Transverse colon (tissue), 4 donors: ENCODE measurements around the gene MUC6.

Experiments
- CTCF ChIP-seq, 5 experiments: fragments of 200-600 bp in 3 of 5; fragments of 450-650 bp in 2 of 5; sonication (generic) in 3 of 5; IDR thresholded peaks; 1 replicate in 2 of 5; 2 replicates in 3 of 5; pipeline ENCODE4 v1.5.1; 2016 to 2017; ENCODE audit warnings: antibody characterized with exemption in 5 of 5, inconsistent platforms in 3 of 5, mild to moderate bottlenecking in 2 of 5, moderate library complexity in 1 of 5
- EP300 ChIP-seq: sonication (generic); formaldehyde crosslinking; IDR thresholded peaks from one replicate; pipeline ENCODE4 v1.6.1; 2017; ENCODE audit warnings: antibody characterized with exemption, low read depth
- POLR2A ChIP-seq: fragments of 450-650 bp; IDR thresholded peaks from one replicate; pipeline ENCODE4 v1.6.1; 2016; ENCODE audit warnings: antibody characterized with exemption, mild to moderate bottlenecking, moderate library complexity
- POLR2AphosphoS5 ChIP-seq, 3 donors: sonication (generic); formaldehyde crosslinking; IDR thresholded peaks; one replicate each; pipeline ENCODE4 v1.6.1; 2016; ENCODE audit warnings: antibody characterized with exemption in 3 of 3

GRCh38 chr11:1050581-1051355 lies 14.2 kb upstream of the MUC6 start:
- TF ChIP-seq CTCF (IDR thresholded peaks at IDR 0.05) (peak; percentile 76 to 97 (median 92)), EP300 (no peak), POLR2A (no peak), POLR2AphosphoS5 (IDR thresholded peaks at IDR 0.05) (peak in 1 of 3 donors; percentile 22)
